ENCODE data around the gene SCUBE1. TPM values are rescaled to one million over a fixed set of nuclear protein-coding genes. Genes with fewer than 3 reads are reported as not detected.

Gene SCUBE1
- total and polyA plus RNA-seq, 5 donors, result 0.03 to 1.3 (median 0.33) TPM; not detected in 1

- DNase-seq, result no peak
- Histone ChIP-seq H3K4me3 (ENCODE audit: low read length) (no peak overlapping the region), H3K27me3 (ENCODE audit: control insufficient read depth, insufficient read depth) (no peaks in the 10 kb centered on the region), H3K27ac (ENCODE audit: low read length) (no peak overlapping the region), H3K4me1 (ENCODE audit: control insufficient read depth, insufficient read depth, low read length) (no peaks in the 10 kb centered on the region), H3K9me3 (ENCODE audit: control insufficient read depth, low read length) (no peaks in the 10 kb centered on the region)
- ATAC-seq, result no peak
- WGBS, result 71% methylated on average over 2 of the region's 2 CpGs
- intact Hi-C loops (cut with DNase I), result no loop called here
Measured at GRCh38 chr22:43327157-43327438, 16.1 kb downstream of the SCUBE1 start.

GRCh38 chr22:43326331-43327156 is 16.6 kb downstream of the SCUBE1 start:
- WGBS, result 60% methylated on average over 17 of the region's 17 CpGs
- DNase-seq (no peak), ATAC-seq (no peak)
- intact Hi-C loops (cut with DNase I), result no loop called here
- no peak overlapping the region for H3K27ac ChIP-seq (ENCODE audit: low read length)
- no peaks in the 10 kb centered on the region for H3K4me1 ChIP-seq (ENCODE audit: control insufficient read depth, insufficient read depth, low read length)
- no peaks in the 10 kb centered on the region for H3K9me3 ChIP-seq (ENCODE audit: control insufficient read depth, low read length)
- no peaks in the 10 kb centered on the region for H3K27me3 ChIP-seq (ENCODE audit: control insufficient read depth, insufficient read depth)
- no peak overlapping the region for H3K4me3 ChIP-seq (ENCODE audit: low read length)

GRCh38 chr22:43325176-43325575 is 18.0 kb downstream of the SCUBE1 start:
- ATAC-seq (no peak), DNase-seq (no peak)
- 91% methylated on average over 13 of the region's 13 CpGs for WGBS
- Histone ChIP-seq H3K4me3 (ENCODE audit: low read length) (no peak overlapping the region), H3K4me1 (ENCODE audit: control insufficient read depth, insufficient read depth, low read length) (no peaks in the 10 kb centered on the region), H3K9me3 (ENCODE audit: control insufficient read depth, low read length) (no peaks in the 10 kb centered on the region), H3K27me3 (ENCODE audit: control insufficient read depth, insufficient read depth) (no peaks in the 10 kb centered on the region), H3K27ac (ENCODE audit: low read length) (no peak overlapping the region)
- intact Hi-C loops (cut with DNase I), result no loop called here

GRCh38 chr22:43320943-43321900 is 21.9 kb downstream of the SCUBE1 start:
- intact Hi-C loops (cut with DNase I), result no loop called here
- H3K4me3 ChIP-seq (ENCODE audit: low read length), result no peak overlapping the region
- no peaks in the 10 kb centered on the region for H3K4me1 ChIP-seq (ENCODE audit: control insufficient read depth, insufficient read depth, low read length)
- H3K27ac ChIP-seq (ENCODE audit: low read length), result no peak overlapping the region
- ATAC-seq, result peak in 1 of 2 donors; percentile 20
- no peaks in the 10 kb centered on the region for H3K27me3 ChIP-seq (ENCODE audit: control insufficient read depth, insufficient read depth)
- H3K9me3 ChIP-seq (ENCODE audit: control insufficient read depth, low read length), result no peaks in the 10 kb centered on the region
- DNase-seq, result no peak
- WGBS, result 81% methylated on average over 21 of the region's 21 CpGs

DNA sequence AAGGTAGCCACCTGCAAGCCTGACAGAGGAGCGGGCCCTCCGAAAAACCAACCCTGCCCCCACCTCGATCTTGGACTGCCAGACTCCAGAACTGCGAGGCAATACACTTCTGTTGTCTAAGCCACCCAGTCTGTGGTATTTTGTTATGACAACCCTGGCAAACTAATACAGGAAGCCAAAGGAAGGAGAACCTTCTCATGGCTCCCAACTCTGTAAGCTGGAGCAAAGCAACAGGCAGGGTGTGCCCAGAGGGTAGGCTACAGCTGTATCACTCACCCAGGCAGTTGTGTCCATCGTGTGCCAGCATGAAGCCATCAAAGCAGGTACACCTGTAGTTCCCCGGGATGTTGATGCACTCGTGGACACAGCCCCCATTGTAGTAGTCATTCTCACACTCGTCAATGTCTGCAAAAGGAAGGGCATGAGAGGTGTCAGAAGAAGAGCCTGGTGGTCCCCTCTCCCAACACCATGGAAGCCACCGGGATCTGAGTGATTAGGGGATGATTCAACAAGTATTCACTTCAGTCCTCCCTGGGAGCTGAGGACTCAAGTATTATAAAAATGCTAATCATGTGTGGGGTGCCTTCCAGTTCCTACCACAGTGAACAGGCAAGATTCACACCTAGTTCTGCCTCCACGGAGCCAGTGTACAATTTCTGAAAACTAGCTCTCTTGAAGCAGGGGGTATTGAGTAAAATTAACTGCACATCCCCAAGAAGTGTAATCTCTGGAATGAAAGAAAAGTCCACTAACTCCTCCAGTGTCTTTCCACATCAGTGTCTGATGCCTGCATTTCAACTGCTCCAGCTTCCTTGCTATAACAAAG is 23.3 kb downstream of the SCUBE1 start:
- intact Hi-C loops (cut with DNase I), result no loop called here
- no peak overlapping the region for H3K27ac ChIP-seq (ENCODE audit: low read length)
- DNase-seq, result no peak
- no peaks in the 10 kb centered on the region for H3K9me3 ChIP-seq (ENCODE audit: control insufficient read depth, low read length)
- no peaks in the 10 kb centered on the region for H3K4me1 ChIP-seq (ENCODE audit: control insufficient read depth, insufficient read depth, low read length)
- 68% methylated on average over 10 of the region's 10 CpGs for WGBS
- no peaks in the 10 kb centered on the region for H3K27me3 ChIP-seq (ENCODE audit: control insufficient read depth, insufficient read depth)
- ATAC-seq, result no peak
- H3K4me3 ChIP-seq (ENCODE audit: low read length), result no peak overlapping the region

- no peak for DNase-seq
- WGBS, result 45% methylated on average over 9 of the region's 9 CpGs
- no peak for ATAC-seq
- Histone ChIP-seq H3K27me3 (ENCODE audit: control insufficient read depth, insufficient read depth) (no peaks in the 10 kb centered on the region), H3K4me3 (ENCODE audit: low read length) (no peak overlapping the region), H3K4me1 (ENCODE audit: control insufficient read depth, insufficient read depth, low read length) (peaks cover 3% of the 10 kb centered on the region), H3K27ac (ENCODE audit: low read length) (no peak overlapping the region), H3K9me3 (ENCODE audit: control insufficient read depth, low read length) (no peaks in the 10 kb centered on the region)
- intact Hi-C loops (cut with DNase I), result no loop called here
Measured at GRCh38 chr22:43317239-43317638, 25.9 kb downstream of the SCUBE1 start.

GRCh38 chr22:43315687-43316217 is 27.4 kb downstream of the SCUBE1 start:
- no peaks in the 10 kb centered on the region for H3K9me3 ChIP-seq (ENCODE audit: control insufficient read depth, low read length)
- 79% methylated on average over 9 of the region's 9 CpGs for WGBS
- no peak for ATAC-seq
- H3K4me1 ChIP-seq (ENCODE audit: control insufficient read depth, insufficient read depth, low read length), result peaks cover 3% of the 10 kb centered on the region
- intact Hi-C loops (cut with DNase I), result no loop called here
- no peak for DNase-seq
- no peak overlapping the region for H3K27ac ChIP-seq (ENCODE audit: low read length)
- no peaks in the 10 kb centered on the region for H3K27me3 ChIP-seq (ENCODE audit: control insufficient read depth, insufficient read depth)
- no peak overlapping the region for H3K4me3 ChIP-seq (ENCODE audit: low read length)

GRCh38 chr22:43314611-43315010 is 28.6 kb downstream of the SCUBE1 start:
- Histone ChIP-seq H3K27me3 (ENCODE audit: control insufficient read depth, insufficient read depth) (no peaks in the 10 kb centered on the region), H3K27ac (ENCODE audit: low read length) (no peak overlapping the region), H3K4me3 (ENCODE audit: low read length) (no peak overlapping the region), H3K4me1 (ENCODE audit: control insufficient read depth, insufficient read depth, low read length) (peaks cover 3% of the 10 kb centered on the region), H3K9me3 (ENCODE audit: control insufficient read depth, low read length) (no peaks in the 10 kb centered on the region)
- intact Hi-C loops (cut with DNase I), result no loop called here
- DNase-seq, result no peak
- 86% methylated on average over 5 of the region's 5 CpGs for WGBS
- ATAC-seq, result no peak

DNA sequence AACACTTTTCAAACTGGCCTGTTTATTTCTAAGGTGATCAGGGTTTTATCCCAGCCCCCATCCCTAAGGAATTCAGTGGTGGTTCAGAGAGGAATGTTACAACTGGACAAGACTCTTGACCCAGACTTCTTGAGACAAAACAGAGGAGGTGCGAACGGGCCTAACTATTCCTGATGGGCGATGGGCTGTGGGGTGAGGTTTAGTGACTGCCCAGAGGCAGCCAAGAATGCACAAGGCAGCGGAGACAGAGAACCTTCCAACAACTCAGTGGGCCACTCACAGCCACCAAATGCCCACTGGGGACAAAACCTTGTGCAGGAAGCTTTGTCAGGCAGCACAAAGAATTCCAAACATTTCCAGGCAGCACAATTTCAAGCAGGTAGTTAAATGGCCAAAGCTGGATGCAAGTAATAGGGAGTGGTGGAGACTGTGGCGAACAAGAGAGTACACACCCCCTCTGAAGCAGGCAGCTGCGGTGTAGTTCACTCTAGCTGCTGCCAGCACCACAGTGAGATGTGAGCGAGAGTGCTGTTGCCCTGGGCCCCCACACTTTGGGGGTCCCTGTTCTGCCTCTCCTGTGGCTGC is 29.2 kb downstream of the SCUBE1 start:
- DNase-seq, result no peak

DNA sequence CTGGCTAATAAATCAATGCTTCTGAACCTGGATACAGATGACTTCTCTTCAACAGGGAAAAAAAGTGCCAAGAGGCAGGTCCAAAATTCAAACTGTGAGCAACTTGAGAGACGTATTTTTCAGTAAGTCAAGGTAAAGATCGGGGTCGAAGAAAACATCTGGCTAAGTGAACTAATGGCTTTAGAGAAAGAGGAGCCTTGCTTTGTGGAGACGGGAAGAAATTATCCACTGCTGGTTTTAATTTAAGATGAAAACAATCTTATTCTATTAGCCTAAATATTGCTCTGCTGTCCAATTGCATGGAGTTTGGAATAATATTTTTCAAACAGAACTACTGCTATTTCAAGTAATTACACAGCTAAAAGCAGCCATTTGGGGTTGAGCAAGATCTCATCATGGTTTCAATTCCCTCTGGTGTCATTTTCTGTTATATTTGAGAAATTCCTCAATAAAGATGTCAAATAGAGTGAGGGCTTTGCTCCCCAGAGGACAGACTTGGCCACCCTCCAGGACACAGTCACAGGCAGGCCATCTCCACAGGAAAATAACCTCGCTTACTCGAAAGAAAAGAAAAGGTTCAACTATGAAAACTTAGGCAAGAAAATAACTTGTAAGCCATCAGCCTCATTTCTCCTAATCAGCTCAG is 29.8 kb downstream of the SCUBE1 start:
- intact Hi-C loops (cut with DNase I), result no loop called here
- Histone ChIP-seq H3K4me1 (ENCODE audit: control insufficient read depth, insufficient read depth, low read length) (peaks cover 3% of the 10 kb centered on the region), H3K9me3 (ENCODE audit: control insufficient read depth, low read length) (no peaks in the 10 kb centered on the region), H3K27me3 (ENCODE audit: control insufficient read depth, insufficient read depth) (no peaks in the 10 kb centered on the region), H3K4me3 (ENCODE audit: low read length) (no peak overlapping the region), H3K27ac (ENCODE audit: low read length) (no peak overlapping the region)
- WGBS, result 63% methylated on average over 6 of the region's 6 CpGs
- no peak for ATAC-seq
- peak in 2 of 3 donors; percentile 60 to 80 for DNase-seq

More for the DNA sequence above, 29.2 kb downstream of the SCUBE1 start:
- Histone ChIP-seq H3K4me3 (ENCODE audit: low read length) (no peak overlapping the region), H3K27me3 (ENCODE audit: control insufficient read depth, insufficient read depth) (no peaks in the 10 kb centered on the region), H3K27ac (ENCODE audit: low read length) (no peak overlapping the region), H3K4me1 (ENCODE audit: control insufficient read depth, insufficient read depth, low read length) (peaks cover 3% of the 10 kb centered on the region), H3K9me3 (ENCODE audit: control insufficient read depth, low read length) (no peaks in the 10 kb centered on the region)
- no peak for ATAC-seq
- intact Hi-C loops (cut with DNase I), result no loop called here
- WGBS, result 79% methylated on average over 7 of the region's 7 CpGs

Measured in right cardiac atrium (tissue), 5 donors.